Measurements from ENCODE around the gene COBL. TPM values are rescaled to one million over a fixed set of nuclear protein-coding genes. Genes with fewer than 3 reads are reported as not detected.

Gene COBL
- total RNA-seq, 1 experiment from 2014 or later = 0.03 TPM

GRCh38 chr7:51329696-51330263 is 13.2 kb upstream of the COBL start:
- Histone ChIP-seq H3K4me3 (no peak overlapping the region), H3K36me3 (no peaks in the 10 kb centered on the region), H3K9me3 (no peaks in the 10 kb centered on the region), H3K27me3 (no peaks in the 10 kb centered on the region)
- no peak for DNase-seq

GRCh38 chr7:51328351-51328801 is 11.8 kb upstream of the COBL start:
- no peaks in the 10 kb centered on the region for H3K9me3 ChIP-seq
- no peak for DNase-seq
- H3K27me3 ChIP-seq = no peaks in the 10 kb centered on the region
- H3K4me3 ChIP-seq = no peak overlapping the region
- no peaks in the 10 kb centered on the region for H3K36me3 ChIP-seq

GRCh38 chr7:51327287-51327717 is 10.7 kb upstream of the COBL start:
- no peak overlapping the region for H3K4me3 ChIP-seq
- H3K9me3 ChIP-seq = no peaks in the 10 kb centered on the region
- H3K36me3 ChIP-seq = no peaks in the 10 kb centered on the region
- DNase-seq = no peak
- no peaks in the 10 kb centered on the region for H3K27me3 ChIP-seq

- DNase-seq = no peak
- H3K27me3 ChIP-seq = no peaks in the 10 kb centered on the region
- no peaks in the 10 kb centered on the region for H3K36me3 ChIP-seq
- H3K4me3 ChIP-seq = no peak overlapping the region
- H3K9me3 ChIP-seq = no peaks in the 10 kb centered on the region
These were observed 10.2 kb upstream of the COBL start for GRCh38 chr7:51326656-51327286.

- no peak for DNase-seq
- H3K4me3 ChIP-seq = no peak overlapping the region
- H3K36me3 ChIP-seq = no peaks in the 10 kb centered on the region
- H3K9me3 ChIP-seq = no peaks in the 10 kb centered on the region
- no peaks in the 10 kb centered on the region for H3K27me3 ChIP-seq
These were observed 9.3 kb upstream of the COBL start for GRCh38 chr7:51325908-51326307.

GRCh38 chr7:51325261-51325676 is 8.7 kb upstream of the COBL start:
- no peaks in the 10 kb centered on the region for H3K9me3 ChIP-seq
- no peak for DNase-seq
- H3K36me3 ChIP-seq = no peaks in the 10 kb centered on the region
- no peak overlapping the region for H3K4me3 ChIP-seq
- H3K27me3 ChIP-seq = no peaks in the 10 kb centered on the region

GRCh38 chr7:51324206-51324898 is 7.7 kb upstream of the COBL start:
- Histone ChIP-seq H3K36me3 (no peaks in the 10 kb centered on the region), H3K9me3 (no peaks in the 10 kb centered on the region), H3K4me3 (no peak overlapping the region), H3K27me3 (no peaks in the 10 kb centered on the region)
- peak; percentile 15 for DNase-seq

- H3K4me3 ChIP-seq = no peak overlapping the region
- no peaks in the 10 kb centered on the region for H3K36me3 ChIP-seq
- no peak for DNase-seq
- no peaks in the 10 kb centered on the region for H3K9me3 ChIP-seq
- H3K27me3 ChIP-seq = no peaks in the 10 kb centered on the region
These were observed 5.4 kb upstream of the COBL start for GRCh38 chr7:51321961-51322515.

GRCh38 chr7:51318886-51319579 is 2.4 kb upstream of the COBL start:
- H3K36me3 ChIP-seq = no peaks in the 10 kb centered on the region
- no peak overlapping the region for H3K4me3 ChIP-seq
- no peaks in the 10 kb centered on the region for H3K9me3 ChIP-seq
- no peak for DNase-seq
- H3K27me3 ChIP-seq = no peaks in the 10 kb centered on the region; the same call in 1 of the 2 replicates

- Histone ChIP-seq H3K27me3 (no peaks in the 10 kb centered on the region; the same call in 1 of the 2 replicates), H3K36me3 (no peaks in the 10 kb centered on the region), H3K9me3 (no peaks in the 10 kb centered on the region), H3K4me3 (no peak overlapping the region)
- no peak for DNase-seq
These were observed 1.4 kb upstream of the COBL start for GRCh38 chr7:51318001-51318400.

GRCh38 chr7:51317582-51317910 is 937 bp upstream of the COBL start:
- H3K27me3 ChIP-seq = no peaks in the 10 kb centered on the region; the same call in 1 of the 2 replicates
- DNase-seq = no peak
- no peak overlapping the region for H3K4me3 ChIP-seq
- H3K9me3 ChIP-seq = no peaks in the 10 kb centered on the region
- H3K36me3 ChIP-seq = no peaks in the 10 kb centered on the region

- Histone ChIP-seq H3K9me3 (no peaks in the 10 kb centered on the region), H3K36me3 (no peaks in the 10 kb centered on the region), H3K4me3 (peak overlapping the region; percentile 34), H3K27me3 (no peaks in the 10 kb centered on the region; the same call in 1 of the 2 replicates)
- peak; percentile 31 for DNase-seq
These were observed 345 bp downstream of the COBL start for GRCh38 chr7:51316262-51316665.

- Histone ChIP-seq H3K36me3 (no peaks in the 10 kb centered on the region), H3K9me3 (no peaks in the 10 kb centered on the region), H3K27me3 (no peaks in the 10 kb centered on the region; the same call in 1 of the 2 replicates), H3K4me3 (peak overlapping the region; percentile 34)
- DNase-seq = no peak
These were observed 982 bp downstream of the COBL start for GRCh38 chr7:51315393-51316261.

- Histone ChIP-seq H3K27me3 (no peaks in the 10 kb centered on the region; the same call in 1 of the 2 replicates), H3K4me3 (no peak overlapping the region), H3K36me3 (no peaks in the 10 kb centered on the region), H3K9me3 (no peaks in the 10 kb centered on the region)
- no peak for DNase-seq
These were observed 1.9 kb downstream of the COBL start for GRCh38 chr7:51314726-51315125.

- H3K36me3 ChIP-seq = no peaks in the 10 kb centered on the region
These were observed 2.7 kb downstream of the COBL start for GRCh38 chr7:51313738-51314425.

More at GRCh38 chr7:51313738-51314425, 2.7 kb downstream of the COBL start:
- H3K4me3 ChIP-seq = no peak overlapping the region
- no peaks in the 10 kb centered on the region; the same call in 1 of the 2 replicates for H3K27me3 ChIP-seq
- no peak for DNase-seq
- H3K9me3 ChIP-seq = no peaks in the 10 kb centered on the region
